HG03469 (cell line): Measurements from ENCODE around the gene FNTB.

Experiments
- ATAC-seq: cut with Tn5 transposase; IDR thresholded peaks from one replicate; pipeline ENCODE4 v1.9.1; 2021; ENCODE audit warnings: mild to moderate bottlenecking, moderate library complexity, moderate number of reproducible peaks; ENCODE audit not compliant: unreplicated experiment

FNTB gene, protein sequence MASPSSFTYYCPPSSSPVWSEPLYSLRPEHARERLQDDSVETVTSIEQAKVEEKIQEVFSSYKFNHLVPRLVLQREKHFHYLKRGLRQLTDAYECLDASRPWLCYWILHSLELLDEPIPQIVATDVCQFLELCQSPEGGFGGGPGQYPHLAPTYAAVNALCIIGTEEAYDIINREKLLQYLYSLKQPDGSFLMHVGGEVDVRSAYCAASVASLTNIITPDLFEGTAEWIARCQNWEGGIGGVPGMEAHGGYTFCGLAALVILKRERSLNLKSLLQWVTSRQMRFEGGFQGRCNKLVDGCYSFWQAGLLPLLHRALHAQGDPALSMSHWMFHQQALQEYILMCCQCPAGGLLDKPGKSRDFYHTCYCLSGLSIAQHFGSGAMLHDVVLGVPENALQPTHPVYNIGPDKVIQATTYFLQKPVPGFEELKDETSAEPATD

DNA sequence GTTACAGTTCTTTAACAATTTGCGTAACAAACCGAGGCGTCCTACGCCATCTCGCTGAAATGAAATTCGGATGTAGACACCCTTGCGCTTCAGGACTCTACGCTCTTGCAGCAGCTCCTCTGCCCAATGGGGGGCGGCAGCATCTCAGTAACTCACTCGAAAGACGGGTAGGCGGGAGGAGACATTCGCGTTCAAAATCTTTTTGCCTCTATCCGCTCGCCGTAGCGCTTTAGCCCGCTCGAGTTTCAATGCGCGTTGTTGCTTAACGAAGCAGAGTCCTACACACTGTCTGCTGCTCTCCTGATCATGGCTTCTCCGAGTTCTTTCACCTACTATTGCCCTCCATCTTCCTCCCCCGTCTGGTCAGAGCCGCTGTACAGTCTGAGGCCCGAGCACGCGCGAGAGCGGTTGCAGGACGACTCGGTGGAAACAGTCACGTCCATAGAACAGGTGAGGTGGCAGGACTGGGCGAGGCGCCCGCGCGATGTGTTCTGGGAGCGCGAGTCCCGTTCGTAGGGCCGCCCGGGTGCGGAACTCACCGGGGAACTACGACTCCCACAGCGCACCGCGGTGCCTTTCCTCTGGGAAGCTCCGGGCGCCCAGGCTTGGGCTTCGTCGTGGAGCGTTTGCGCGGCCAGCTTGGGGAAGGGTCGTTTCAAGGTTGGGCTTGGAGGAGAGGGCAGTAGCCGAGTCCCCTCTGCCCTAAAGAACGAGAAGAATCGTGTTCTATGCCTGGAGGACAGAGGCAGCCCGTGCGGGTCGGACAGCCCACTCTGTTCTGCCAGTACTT lies at the start of gene FNTB:
Gene FNTB, plus strand, starts transcription at position 248 of the 790 bp plus-strand sequence. Its CDS starts 59 bp downstream, at position 307.
- peak; percentile 83 for ATAC-seq

DNA sequence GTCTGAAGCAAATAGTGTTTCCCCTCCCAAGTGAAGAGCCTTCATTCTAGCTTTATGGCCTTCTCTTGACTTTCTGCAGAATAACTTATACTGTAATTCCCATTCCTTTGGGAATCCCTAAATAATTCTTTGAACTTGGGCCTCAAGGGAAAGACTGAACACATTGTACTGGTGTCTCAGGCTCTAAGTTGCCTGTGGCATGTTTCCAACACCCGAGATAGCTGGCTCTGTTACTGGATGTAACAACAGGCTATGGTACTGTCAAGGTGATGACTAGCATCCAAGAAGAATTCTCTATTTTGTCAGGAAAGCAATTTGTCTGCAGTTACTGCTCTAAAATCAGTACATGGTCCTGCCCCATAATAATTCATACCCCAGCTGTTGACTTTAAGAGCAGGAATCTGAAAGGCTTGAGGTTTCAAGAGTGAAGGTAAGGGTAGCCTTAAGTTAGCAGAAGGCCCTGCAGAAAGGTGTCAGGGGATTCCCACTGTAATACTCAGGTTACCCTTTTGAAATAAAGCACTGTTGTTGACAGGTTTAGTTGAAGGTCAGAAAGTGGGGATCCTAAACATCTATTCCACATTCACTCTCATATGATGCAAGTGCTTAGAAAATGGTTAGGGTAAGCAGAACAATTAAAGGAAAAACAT lies 49.4 kb upstream of the FNTB start:
- ATAC-seq = no peak

DNA sequence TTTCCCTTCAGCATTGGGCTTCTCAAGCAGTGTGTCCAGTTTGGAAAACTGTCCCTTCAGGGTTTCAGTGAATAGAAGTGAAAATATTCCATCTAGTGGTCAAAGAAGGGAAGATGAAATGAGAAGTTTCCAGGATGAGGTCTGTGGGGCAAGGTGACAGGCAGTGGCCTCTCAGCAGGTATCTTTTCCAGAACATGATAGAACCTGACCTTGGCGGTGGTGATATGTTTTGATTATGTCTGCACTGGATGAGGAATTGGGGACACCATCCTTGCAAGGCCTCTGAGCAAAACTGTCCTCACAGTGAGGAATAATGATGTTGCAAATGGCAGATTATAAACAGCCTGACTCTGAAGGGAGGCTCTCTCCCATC lies 48.9 kb upstream of the FNTB start:
- ATAC-seq = no peak

DNA sequence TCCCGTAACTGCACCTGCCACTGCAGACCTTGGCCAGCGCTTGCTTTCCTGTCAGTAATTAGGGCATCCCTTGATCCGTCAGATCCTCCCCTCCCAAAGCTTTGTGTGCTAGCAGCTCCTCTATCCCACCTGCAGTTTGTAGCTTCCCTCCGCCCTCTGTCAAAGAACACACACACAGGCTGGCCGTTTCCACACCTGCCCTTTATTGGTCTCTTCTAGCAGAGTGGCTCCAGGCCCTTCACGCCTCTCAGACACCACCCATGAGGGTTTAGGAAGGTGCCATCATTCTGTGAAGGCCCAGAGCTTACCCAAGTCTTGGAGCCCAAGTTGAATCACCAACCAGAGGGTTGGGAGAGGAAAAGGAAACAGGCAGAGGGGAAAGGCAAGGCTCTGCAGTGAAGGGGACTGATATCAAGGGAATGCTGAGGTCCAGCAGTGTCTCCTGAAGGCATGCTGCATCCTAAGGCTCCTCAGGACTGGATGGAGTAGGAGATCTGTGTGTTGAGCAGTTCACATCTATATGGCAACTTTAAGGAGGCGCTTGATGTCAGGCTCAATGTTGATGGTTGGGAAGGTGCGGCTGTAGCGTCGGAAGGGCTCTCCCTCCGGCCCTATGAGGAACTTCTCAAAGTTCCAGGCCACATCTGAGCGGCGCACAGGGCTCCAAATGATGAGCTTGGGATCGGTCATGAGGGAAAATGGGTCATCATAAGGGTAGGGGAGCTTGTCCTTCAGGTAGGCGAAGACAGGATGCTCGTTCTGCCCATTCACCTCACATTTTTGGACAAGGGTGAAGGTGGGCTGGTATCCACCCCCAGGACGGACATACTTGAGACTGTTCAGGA lies 47.5 kb upstream of the FNTB start:
- no peak for ATAC-seq

DNA sequence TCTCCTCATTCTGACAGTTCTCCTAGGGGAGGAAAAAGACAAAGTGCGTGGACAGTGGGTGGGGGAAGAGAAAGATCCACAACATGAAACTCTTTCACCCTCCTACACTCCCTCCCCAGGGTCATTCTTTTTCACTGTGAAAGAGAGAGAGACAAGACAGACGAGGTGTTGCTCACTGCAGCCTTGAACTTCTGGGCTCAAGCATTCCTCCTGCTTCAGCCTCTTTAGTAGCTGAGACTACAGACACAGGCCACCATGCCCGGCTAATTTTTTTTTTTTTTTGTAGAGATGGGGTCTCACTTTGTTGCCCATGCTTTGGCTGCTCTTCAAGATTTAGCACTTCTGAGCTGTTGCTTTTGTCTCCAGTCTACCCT lies 46.9 kb upstream of the FNTB start:
- no peak for ATAC-seq

DNA sequence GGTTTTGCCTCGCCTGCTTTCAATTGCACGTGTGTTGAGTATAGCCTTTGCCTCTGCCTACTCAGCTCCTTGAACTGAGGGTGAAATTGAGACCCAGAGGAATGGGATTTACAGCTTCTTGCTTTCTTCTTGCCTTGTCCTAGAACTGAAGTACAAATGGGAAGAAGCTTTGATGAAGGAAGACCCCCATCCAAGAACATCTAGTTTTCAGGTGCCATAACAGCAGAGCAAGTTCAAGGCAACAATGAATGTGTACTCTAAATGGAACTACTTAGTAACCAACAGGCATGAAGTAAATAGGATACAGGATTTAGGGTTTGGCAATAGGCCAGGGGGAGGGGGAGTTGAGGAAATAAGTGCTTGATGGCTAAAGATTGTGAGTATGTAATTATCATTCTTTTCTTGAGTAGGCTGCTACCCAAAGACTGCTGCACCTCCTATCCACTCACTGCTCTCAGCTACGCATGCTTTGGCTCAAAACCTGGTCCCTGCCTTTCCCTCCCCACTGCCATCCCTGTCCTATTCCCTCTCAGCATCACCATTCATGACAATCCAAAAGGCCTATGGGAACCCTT lies 46.3 kb upstream of the FNTB start:
- ATAC-seq = no peak

DNA sequence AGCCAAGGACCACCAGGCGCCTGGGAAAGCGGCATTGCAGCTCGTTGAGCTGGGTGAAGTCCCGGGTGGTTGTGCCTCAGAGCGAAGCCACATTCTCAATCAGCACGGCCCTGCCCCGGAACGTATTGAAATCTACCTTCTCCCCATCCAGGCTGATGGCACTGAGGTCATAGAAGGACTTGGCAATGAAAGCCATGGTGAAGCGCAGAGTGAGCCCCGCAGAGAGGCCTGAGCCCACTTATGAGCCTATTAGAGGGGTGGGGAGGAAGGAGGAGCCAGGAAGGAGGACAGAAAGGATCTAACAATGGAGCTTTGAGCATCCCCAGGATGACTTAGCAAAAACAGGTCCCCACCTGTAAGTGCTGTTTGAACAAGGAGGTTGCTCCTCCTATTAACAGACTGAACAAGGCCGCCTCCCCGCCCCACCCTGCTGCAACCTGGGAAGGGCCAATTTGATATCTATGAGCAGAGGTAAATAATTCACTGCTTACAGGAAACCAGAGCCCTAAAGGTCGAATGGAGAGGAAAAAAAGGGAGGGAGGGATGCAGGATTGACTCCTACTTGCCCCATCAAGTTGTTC lies 44.1 kb upstream of the FNTB start, which contains the start of gene GPX2:
Gene GPX2, minus strand, starts transcription at position 215 of the 581 bp plus-strand sequence. Its CDS starts 19 bp downstream, at position 196.
- ATAC-seq = no peak

DNA sequence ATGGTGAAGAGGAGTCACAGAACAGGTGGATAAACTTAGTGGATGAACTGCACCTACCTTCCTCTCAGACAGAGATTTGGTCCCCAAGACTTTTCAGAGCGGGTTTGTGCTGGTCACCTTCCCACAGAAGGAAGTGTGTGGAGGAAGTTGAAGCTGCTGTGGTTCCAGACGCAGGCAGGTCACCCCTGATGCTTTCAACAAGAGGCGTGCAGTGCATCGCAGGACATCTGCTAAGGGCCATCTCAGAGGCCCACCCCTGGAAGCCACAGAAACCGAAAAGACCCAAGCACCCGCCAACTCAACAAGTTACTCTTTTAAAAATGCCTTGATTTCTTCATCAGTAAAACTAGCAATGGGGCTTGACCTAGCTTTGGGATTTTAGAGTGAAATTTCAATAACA lies 43.1 kb upstream of the FNTB start:
- no peak for ATAC-seq

DNA sequence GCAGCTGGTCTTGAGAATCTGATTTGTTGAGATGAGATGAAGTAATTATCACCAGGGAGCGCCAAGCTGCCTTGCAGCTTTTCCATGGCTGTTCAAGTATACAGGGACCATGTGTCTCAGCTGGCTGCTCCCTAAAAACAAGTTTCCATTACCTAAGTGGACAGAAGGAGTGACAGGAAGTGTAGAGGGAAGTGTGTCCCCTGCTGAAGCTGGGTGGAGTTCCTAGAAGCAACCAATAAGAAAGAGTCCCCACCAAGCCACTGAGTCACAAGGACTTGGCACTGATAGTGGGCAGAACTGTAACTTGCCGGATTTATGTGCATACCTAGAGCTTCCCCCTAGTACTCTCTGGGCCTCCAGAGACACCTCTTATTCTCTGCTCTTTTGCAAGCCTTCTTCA lies 42.7 kb upstream of the FNTB start:
- no peak for ATAC-seq

DNA sequence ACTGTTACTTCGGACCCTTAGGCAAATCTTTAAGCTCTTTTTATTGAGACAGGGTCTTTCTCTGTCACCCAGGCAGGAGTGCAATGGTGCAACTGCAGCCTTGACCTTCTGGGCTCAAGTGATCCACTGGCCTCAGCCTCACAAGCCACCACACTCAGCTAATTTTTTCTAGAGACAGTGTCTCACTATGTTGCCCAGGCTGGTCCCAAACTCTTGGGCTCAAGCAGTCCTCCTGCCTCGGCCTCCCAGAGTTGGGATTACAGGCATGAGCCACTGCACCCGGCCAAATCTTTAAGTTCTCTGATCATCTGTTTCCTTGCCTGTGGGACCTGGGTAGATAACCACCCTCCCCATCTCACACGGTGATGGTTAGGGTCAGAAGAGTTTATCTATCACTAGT lies 41.8 kb upstream of the FNTB start:
- ATAC-seq = no peak

DNA sequence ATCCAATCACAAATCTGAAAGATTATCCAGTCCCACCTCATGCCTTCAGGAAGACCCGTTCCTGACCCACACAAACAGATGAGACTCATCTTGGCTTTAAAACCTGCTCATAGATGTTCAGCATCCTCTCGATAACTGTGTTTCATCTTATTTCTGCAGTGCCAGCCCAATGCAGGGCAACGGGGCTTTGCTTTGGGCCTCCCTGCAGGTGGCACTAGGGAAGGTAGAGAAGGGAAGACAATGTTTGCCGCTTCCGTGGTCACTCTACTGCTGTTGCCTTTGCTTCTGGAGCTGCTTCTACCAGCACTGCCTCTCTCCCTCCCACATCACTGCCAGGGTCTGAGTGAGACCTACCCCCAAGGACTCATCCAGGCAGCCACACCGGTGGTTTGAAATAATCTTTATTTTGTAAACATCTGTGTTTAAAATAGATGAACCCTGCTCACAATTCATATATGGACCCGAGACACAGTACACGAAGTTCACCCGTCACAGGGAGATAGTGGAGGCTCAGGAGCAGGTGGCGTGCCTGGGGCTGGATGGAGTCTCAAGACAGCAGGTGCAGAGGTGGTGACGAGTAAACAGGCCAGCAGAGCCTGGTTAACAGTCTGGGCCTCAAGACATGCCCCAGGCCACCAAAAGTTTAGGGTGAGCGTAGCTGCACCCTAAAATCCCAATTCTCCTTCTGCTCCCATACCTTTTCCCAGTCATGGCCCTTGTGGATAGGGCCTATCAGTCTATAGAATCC lies 41.1 kb upstream of the FNTB start:
- ATAC-seq = no peak

DNA sequence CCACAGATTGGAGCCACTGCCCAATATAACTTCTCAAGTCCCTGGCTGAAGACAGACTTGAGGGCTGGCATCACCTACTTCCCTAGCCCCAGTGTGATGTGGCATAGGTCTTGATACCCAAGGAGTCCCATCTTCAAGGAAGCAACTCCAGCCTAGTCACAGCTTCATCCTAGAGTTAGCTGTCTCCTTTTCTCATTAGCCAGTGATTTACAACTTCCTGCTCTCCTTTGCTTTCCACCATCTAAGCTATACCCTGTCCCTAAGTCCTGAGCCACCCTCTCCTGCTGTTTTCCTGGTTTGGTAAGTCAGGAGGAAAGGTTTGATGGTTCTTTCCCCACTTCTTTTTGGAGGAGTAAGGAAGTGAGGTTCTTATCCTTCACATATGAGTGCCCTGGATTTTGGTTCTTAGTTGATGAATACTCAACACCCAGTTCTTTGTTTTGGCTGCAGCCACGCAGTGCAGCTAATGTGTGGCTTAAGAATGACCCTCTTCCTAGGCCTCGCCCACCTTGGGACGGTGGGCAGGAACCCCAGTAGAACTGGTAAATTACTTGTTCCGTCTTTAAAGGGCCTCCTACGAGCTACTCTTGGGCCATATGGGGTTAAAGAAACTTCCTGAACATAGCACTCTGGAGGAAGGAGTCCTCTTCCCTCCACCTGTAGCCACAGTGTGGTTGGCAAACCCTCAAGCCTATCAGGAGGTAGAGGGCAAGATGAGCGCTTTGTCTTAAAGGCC lies 40.2 kb upstream of the FNTB start:
- no peak for ATAC-seq

DNA sequence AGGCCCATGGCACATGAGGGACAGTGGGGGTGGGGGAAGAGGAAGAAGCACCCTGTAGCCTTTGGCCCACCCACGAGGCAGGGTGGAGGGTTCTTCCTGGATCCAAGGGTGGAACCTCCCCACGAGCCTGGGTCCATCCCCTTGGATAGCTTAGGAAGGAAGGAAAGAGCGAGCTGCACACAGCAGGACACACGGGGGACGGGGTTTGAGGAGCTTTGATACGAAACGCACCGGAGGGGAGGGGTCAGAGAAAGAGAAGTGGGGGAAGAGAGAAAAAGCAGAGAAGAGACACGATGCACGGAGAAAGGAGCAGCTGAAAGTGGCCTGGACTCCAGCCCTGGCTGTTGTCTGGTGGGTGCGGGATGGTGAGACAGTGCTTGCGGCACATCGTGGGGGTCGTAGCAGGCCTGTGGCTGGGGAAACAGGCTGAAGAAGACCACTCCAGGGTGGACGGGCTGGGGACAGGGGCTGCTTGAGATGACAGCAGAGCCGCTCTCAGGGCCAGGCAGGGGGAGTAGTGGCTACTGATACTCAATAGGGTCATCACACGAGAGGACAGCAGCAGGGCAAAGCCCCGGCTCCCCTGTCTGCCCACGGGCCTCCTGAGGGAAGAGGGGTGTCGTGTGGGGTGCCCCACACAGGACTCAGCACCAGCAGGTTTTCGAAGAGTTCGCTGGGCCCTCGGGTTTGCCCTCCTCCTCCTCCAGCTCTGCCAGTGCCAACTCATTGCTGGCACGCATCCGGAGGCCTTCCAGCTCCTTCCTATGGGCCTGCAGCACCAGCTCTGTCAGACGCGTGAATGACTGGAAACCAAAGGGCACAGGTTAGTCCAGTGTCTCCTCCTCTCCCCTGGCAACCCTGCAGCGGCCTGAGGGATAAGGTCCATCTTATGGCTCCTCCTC lies 38.7 kb upstream of the FNTB start:
- no peak for ATAC-seq

DNA sequence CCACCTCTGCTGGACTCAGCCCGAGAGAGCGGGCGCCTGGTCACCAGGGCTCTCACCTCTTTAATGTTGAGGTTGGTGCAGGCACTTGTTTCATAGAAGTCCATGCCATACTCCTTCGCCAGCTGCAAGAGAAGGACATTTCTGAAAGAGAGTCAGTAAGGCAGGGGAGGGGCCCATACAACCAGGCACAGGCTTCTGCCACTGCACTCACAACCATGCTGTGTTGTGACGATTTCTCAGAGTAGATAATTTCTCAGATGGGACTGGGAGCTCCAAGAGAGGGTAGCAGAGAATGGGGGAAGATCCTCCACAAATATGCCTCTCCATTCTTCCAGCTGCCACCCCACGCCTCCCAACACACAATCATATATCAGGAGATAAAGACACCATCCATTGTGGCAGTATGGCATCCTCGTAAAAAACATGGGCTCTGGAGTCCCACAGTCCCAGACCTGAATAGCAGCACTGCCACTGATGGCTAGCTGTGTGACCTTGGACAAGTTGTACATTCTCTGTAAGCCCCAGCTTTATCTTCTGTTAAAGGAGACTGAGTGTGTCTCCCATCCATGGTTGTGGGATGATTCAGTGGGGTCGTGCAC lies 38.0 kb upstream of the FNTB start:
- ATAC-seq = no peak

DNA sequence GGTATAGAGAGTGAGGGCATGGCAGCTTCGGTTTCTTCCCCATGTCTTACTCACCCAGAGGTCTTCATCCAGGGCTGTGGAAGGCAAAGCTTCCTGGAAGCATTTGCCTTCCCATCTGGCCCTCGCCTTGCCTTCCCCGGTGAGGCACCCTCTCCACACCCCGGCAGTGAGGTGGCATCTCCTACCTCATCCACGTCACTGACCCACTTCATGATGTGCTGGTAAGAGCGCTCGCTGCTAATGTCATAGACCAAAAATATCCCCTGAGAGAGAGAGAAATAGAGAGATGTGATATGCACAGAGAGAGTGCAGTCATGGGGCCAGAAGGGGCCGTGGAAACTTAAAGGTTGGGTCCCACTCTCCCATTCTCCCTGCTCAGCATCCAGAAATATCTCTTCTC lies 35.8 kb upstream of the FNTB start:
- ATAC-seq = no peak

DNA sequence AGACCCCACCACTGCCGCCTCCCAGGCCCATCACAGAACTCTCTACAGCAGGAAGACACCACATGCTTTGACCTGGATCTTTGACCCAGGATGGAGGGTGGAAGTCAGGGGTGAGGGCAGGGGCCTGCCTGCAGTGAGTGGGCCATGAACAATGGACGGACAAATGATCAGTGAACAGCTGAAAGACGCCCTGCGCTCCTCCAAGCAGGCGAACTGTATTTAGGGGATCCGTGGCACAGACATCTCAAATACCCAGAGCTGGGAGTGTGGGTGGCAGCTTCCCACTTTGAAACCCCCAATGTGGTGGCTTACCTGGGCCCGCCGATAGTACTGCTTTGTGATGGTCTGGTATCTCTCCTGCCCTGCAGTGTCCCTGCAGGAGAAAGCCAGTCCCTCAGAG lies 35.4 kb upstream of the FNTB start:
- ATAC-seq = no peak

DNA sequence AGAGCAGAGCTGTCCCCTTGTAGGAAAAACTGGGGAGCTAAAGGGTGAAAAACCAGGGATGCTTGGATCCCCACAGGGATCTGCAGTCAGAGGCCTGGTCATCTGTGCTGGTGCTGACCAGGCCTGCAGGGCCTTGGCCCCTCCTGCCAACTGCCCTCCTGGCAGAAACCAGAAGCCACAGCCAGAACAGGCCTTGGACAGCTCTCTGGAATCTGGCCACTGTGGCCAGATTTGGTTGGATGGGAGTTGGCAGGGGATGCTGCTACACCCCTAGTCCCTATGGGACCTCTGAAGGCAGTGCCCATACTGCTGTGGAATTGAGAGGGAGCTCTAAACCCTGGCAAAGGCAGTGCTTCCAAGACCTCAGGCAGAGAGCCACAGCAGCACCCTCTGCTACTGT lies 35.0 kb upstream of the FNTB start:
- no peak for ATAC-seq
